ENCODE measurements around the gene PIP4K2A. TPM values are rescaled to one million over a fixed set of nuclear protein-coding genes. Genes with fewer than 3 reads are reported as not detected.

Gene PIP4K2A
- total RNA-seq, 2 experiments from 2014 or later: 161 to 163 TPM

DNA sequence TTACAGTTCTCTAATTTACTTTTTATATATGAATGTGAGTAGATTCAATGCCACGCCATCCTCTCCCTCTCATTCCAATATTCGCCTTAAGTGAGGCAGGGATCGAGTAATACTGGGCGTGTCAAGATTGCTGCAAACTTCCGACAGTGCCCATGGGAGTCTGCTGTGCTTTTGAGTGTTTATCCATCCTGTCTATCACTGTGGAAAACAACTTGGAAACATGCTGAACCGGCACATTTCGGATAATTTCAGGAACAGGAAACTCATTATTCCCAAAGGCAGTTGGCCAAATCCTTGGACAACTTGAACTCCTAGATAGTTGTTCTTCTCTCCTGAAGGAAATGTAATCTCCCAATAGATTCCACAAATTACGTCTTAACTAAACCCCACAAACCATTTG lies 28.5 kb downstream of the PIP4K2A start:
- ChIA-PET POLR2A (no interaction called here), CTCF (interaction anchor here (0.8 to 1.3 kb wide), 2 partner anchors 14 to 21 kb away, joined by 3 to 4 read pairs; no protein-coding TSS in a partner anchor)
- no peak for DNase-seq
- Mint-ChIP-seq H3K27me3 (no peaks in the 10 kb centered on the region), H3K9me3 (no peaks in the 10 kb centered on the region), H3K4me1 (peaks cover 85% of the 10 kb centered on the region), H3K36me3 (ENCODE audit: low read depth) (peaks cover 27% of the 10 kb centered on the region), H3K4me3 (no peak overlapping the region), H3K27ac (peak overlapping the region; percentile 54)

DNA sequence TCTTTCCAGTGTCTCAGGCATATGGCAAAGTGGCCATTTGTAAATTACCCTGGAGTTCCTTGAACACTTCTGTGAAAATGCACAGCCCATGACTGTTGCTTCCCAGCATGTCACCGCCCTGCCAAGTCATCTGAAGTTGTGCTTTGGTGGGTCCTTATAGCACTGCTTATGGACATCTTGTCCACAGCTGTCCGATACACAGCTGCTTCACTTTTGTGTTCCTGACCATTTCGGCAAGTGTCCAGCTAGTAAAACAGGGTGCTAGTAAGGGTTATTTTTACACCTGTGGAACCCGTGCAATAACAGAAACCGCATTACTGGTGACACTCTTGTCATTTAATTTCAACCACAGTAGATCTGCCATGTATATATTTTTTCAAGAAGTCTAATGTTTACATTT lies 29.7 kb downstream of the PIP4K2A start:
- DNase-seq: no peak

DNA sequence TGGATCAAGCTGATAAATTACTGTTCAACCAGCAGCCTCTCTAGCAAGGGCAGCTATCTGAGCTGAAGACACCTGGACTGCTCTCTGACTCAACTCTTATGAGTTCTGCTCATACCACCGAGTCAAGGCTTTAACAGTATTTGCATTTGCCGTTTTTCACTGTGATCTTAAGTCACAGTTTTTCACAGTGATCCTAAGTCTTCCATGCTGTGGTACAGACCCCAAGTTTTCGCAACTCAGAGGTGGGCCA lies 31.3 kb downstream of the PIP4K2A start:
- peaks cover 84% of the 10 kb centered on the region for H3K4me1 Mint-ChIP-seq
- no peak for DNase-seq
- peak overlapping the region; percentile 99 for H3K27ac Mint-ChIP-seq
- ChIA-PET CTCF (interaction anchor here (0.7 to 1.9 kb wide), 4 partner anchors 8 to 33 kb away, joined by 3 to 8 read pairs (median 4); no protein-coding TSS in a partner anchor), POLR2A (interaction anchor here (0.7 kb wide), 1 partner anchor 293 kb away, joined by 7 read pairs; no protein-coding TSS in a partner anchor)
- peak overlapping the region; percentile 63 for H3K4me3 Mint-ChIP-seq
- no peaks in the 10 kb centered on the region for H3K9me3 Mint-ChIP-seq
- H3K27me3 Mint-ChIP-seq: no peaks in the 10 kb centered on the region
- H3K36me3 Mint-ChIP-seq (ENCODE audit: low read depth): peaks cover 37% of the 10 kb centered on the region

More for the DNA sequence above, 29.7 kb downstream of the PIP4K2A start:
- no peaks in the 10 kb centered on the region for H3K9me3 Mint-ChIP-seq
- no peak overlapping the region for H3K4me3 Mint-ChIP-seq
- H3K27me3 Mint-ChIP-seq: no peaks in the 10 kb centered on the region
- POLR2A ChIA-PET: no interaction called here
- peak overlapping the region; percentile 99 for H3K27ac Mint-ChIP-seq
- CTCF ChIA-PET: interaction anchor here (1.1 to 1.5 kb wide), 2 partner anchors 9 to 25 kb away, joined by 3 to 4 read pairs; no protein-coding TSS in a partner anchor
- H3K36me3 Mint-ChIP-seq (ENCODE audit: low read depth): peaks cover 27% of the 10 kb centered on the region
- peaks cover 85% of the 10 kb centered on the region for H3K4me1 Mint-ChIP-seq

GRCh38 chr10:22682237-22683139 lies 31.9 kb downstream of the PIP4K2A start:
- H3K4me3 Mint-ChIP-seq: peak overlapping the region; percentile 63
- H3K27ac Mint-ChIP-seq: peak overlapping the region; percentile 99
- DNase-seq: peak; percentile 80
- H3K27me3 Mint-ChIP-seq: no peaks in the 10 kb centered on the region
- H3K36me3 Mint-ChIP-seq (ENCODE audit: low read depth): peaks cover 40% of the 10 kb centered on the region
- H3K9me3 Mint-ChIP-seq: no peaks in the 10 kb centered on the region
- CTCF ChIA-PET: interaction anchor here (0.6 to 1.9 kb wide), 11 partner anchors 8 to 605 kb away, joined by 3 to 8 read pairs (median 4); no protein-coding TSS in a partner anchor
- H3K4me1 Mint-ChIP-seq: peaks cover 87% of the 10 kb centered on the region
- POLR2A ChIA-PET: interaction anchor here (0.7 to 0.9 kb wide), 2 partner anchors 33 to 294 kb away, joined by 5 to 7 read pairs; no protein-coding TSS in a partner anchor

DNA sequence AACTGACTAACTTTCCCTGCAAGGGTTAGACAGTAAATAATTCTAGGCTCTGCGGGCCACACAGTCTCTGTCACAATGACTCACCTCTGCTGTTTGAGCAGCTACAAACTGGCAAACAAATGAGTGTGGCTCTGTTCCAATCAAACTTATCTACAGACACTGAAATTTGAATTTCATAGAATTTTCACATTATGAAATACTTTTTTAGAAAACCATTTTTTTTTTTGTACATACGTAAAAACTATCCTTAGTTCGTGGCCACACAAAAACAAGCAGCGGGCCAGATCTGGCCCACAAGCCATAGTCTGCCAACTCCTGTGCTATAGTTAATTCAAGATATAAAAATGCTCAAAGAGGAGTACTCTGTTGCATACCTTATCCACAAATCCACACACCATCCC lies 32.6 kb downstream of the PIP4K2A start:
- Mint-ChIP-seq H3K36me3 (ENCODE audit: low read depth) (peaks cover 33% of the 10 kb centered on the region), H3K9me3 (no peaks in the 10 kb centered on the region), H3K27ac (peak overlapping the region; percentile 99), H3K4me1 (peaks cover 88% of the 10 kb centered on the region), H3K27me3 (no peaks in the 10 kb centered on the region), H3K4me3 (peak overlapping the region; percentile 63)
- ChIA-PET CTCF (interaction anchor here (0.6 to 1.9 kb wide), 10 partner anchors 13 to 604 kb away, joined by 3 to 8 read pairs (median 4); no protein-coding TSS in a partner anchor), POLR2A (interaction anchor here (0.6 to 0.9 kb wide), 4 partner anchors 32 to 301 kb away, joined by 3 to 9 read pairs (median 6); no protein-coding TSS in a partner anchor)
- DNase-seq: peak; percentile 56

- Mint-ChIP-seq H3K4me1 (peaks cover 91% of the 10 kb centered on the region), H3K27me3 (no peaks in the 10 kb centered on the region), H3K9me3 (no peaks in the 10 kb centered on the region), H3K4me3 (peak overlapping the region; percentile 46), H3K27ac (peak overlapping the region; percentile 89), H3K36me3 (ENCODE audit: low read depth) (peaks cover 36% of the 10 kb centered on the region)
- POLR2A ChIA-PET: interaction anchor here (0.6 to 0.9 kb wide), 4 partner anchors 32 to 301 kb away, joined by 3 to 9 read pairs (median 6); no protein-coding TSS in a partner anchor
- no peak for DNase-seq
- CTCF ChIA-PET: interaction anchor here (0.6 to 1.9 kb wide), 8 partner anchors 13 to 384 kb away, joined by 3 to 8 read pairs (median 4); no protein-coding TSS in a partner anchor
These were observed 33.1 kb downstream of the PIP4K2A start for GRCh38 chr10:22681301-22681700.

- CTCF ChIA-PET: no interaction called here
- Mint-ChIP-seq H3K27ac (peak overlapping the region; percentile 74), H3K4me1 (peaks cover 92% of the 10 kb centered on the region), H3K36me3 (ENCODE audit: low read depth) (peaks cover 35% of the 10 kb centered on the region), H3K27me3 (no peaks in the 10 kb centered on the region), H3K9me3 (no peaks in the 10 kb centered on the region), H3K4me3 (peak overlapping the region; percentile 24)
- POLR2A ChIA-PET: no interaction called here
- DNase-seq: peak; percentile 44
These were observed 34.8 kb downstream of the PIP4K2A start for GRCh38 chr10:22679608-22680007.

- CTCF ChIA-PET: interaction anchor here (1.2 to 2.4 kb wide), 5 partner anchors 11 to 16 kb away, joined by 3 to 7 read pairs (median 4); no protein-coding TSS in a partner anchor
- Mint-ChIP-seq H3K27me3 (no peaks in the 10 kb centered on the region), H3K36me3 (ENCODE audit: low read depth) (peaks cover 35% of the 10 kb centered on the region), H3K4me1 (peaks cover 91% of the 10 kb centered on the region), H3K9me3 (no peaks in the 10 kb centered on the region), H3K27ac (peak overlapping the region; percentile 71), H3K4me3 (peak overlapping the region; percentile 14)
- DNase-seq: no peak
- POLR2A ChIA-PET: no interaction called here
These were observed 37.0 kb downstream of the PIP4K2A start for GRCh38 chr10:22677333-22677732.

DNA sequence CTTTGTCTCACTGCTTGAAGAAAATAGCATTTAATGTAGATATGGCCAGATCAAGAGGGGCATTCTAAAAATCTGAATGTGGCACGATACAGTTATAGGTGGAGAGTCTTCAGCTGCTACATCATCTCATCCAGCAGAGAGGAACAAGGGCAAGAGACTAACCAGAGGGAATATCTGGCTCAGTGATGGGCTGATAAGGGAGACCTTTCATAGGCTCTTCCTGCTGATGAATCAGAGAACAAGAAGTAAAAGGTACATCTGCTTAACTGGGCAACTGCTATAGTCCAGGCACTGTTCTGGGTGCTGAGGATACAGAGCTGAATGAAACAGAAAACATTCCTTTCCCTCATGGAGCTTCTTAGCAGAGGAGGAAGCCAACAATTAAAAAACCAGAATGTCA lies 37.9 kb downstream of the PIP4K2A start:
- H3K36me3 Mint-ChIP-seq (ENCODE audit: low read depth): peaks cover 36% of the 10 kb centered on the region
- POLR2A ChIA-PET: interaction anchor here (0.6 kb wide), 1 partner anchor 22 kb away, joined by 3 read pairs; no protein-coding TSS in a partner anchor
- no peaks in the 10 kb centered on the region for H3K9me3 Mint-ChIP-seq
- no peaks in the 10 kb centered on the region for H3K27me3 Mint-ChIP-seq
- CTCF ChIA-PET: interaction anchor here (0.8 to 2.4 kb wide), 4 partner anchors 10 to 65 kb away, joined by 4 to 7 read pairs (median 4); no protein-coding TSS in a partner anchor
- no peak overlapping the region for H3K4me3 Mint-ChIP-seq
- peak overlapping the region; percentile 16 for H3K27ac Mint-ChIP-seq
- peaks cover 92% of the 10 kb centered on the region for H3K4me1 Mint-ChIP-seq
- no peak for DNase-seq

- Mint-ChIP-seq H3K27me3 (no peaks in the 10 kb centered on the region), H3K9me3 (no peaks in the 10 kb centered on the region), H3K4me3 (no peak overlapping the region), H3K36me3 (ENCODE audit: low read depth) (peaks cover 38% of the 10 kb centered on the region), H3K4me1 (peaks cover 92% of the 10 kb centered on the region), H3K27ac (no peak overlapping the region)
- ChIA-PET CTCF (interaction anchor here (0.8 kb wide), 2 partner anchors 9 to 22 kb away, joined by 3 read pairs; no protein-coding TSS in a partner anchor), POLR2A (no interaction called here)
- no peak for DNase-seq
These were observed 39.8 kb downstream of the PIP4K2A start for GRCh38 chr10:22674573-22674930.

DNA sequence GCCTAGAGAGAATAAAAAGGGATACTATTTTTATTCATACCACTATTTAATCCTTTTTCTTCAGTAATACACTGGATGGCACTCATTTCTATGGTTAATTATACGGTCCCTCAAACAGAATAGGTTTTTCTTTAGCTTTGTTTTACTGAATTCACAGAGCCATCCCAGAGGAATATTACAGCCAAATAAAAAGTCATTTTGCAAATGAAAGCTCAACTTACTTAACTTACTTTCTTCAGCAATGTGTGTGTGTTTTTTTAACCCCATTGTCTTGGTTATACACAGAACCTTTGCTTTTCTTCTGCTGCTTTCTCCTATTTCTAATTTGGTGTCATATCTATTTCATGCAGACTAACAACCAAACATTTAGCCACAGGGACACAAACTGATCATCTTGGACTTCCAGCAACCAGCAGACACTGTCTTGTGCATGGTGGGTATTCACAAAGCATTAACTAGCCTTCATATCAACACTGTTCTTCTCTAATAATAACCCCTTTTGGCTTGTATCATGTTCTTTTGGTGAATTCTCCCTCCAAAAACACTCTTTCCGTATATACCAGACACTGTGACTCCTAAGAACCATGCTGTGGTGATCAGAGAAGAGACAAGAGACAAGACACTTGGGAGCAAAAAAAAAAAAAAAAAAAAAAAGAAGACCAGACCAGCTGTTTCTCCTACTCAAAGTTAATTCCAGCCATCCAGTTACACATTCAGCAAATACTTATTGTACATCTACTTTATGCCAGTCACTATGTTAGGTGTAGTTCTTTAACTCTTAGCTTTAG lies 40.4 kb downstream of the PIP4K2A start:
- no peak overlapping the region for H3K27ac Mint-ChIP-seq
- no peaks in the 10 kb centered on the region for H3K9me3 Mint-ChIP-seq
- no peak for DNase-seq
- peaks cover 36% of the 10 kb centered on the region for H3K36me3 Mint-ChIP-seq (ENCODE audit: low read depth)
- H3K4me3 Mint-ChIP-seq: no peak overlapping the region
- H3K27me3 Mint-ChIP-seq: no peaks in the 10 kb centered on the region
- POLR2A ChIA-PET: no interaction called here
- CTCF ChIA-PET: interaction anchor here (0.8 kb wide), 1 partner anchor 21 kb away, joined by 3 read pairs; no protein-coding TSS in a partner anchor
- peaks cover 92% of the 10 kb centered on the region for H3K4me1 Mint-ChIP-seq

- Mint-ChIP-seq H3K4me1 (peaks cover 93% of the 10 kb centered on the region), H3K36me3 (ENCODE audit: low read depth) (peaks cover 30% of the 10 kb centered on the region), H3K9me3 (no peaks in the 10 kb centered on the region), H3K4me3 (no peak overlapping the region), H3K27me3 (no peaks in the 10 kb centered on the region), H3K27ac (no peak overlapping the region)
- no peak for DNase-seq
- ChIA-PET POLR2A (no interaction called here), CTCF (interaction anchor here (1.1 kb wide), 1 partner anchor 9 kb away, joined by 7 read pairs; no protein-coding TSS in a partner anchor)
These were observed 41.3 kb downstream of the PIP4K2A start for GRCh38 chr10:22673091-22673392.

Measured in activated CD4-positive, alpha-beta T cell treated with anti-CD3 and anti-CD28 coated beads, Interleukin-2, amount 10 ng/mL, durations not matched to agents 7 days and 5 days (primary cell).